ENCODE results near the gene GOLGA3. TPM values are rescaled to one million over a fixed set of nuclear protein-coding genes. Genes with fewer than 3 reads are reported as not detected.
"Not testable (repeated sequence)": the region's sequence is repeated elsewhere in the genome, so short reads cannot be mapped to it uniquely, and the experiment has no call there.

The GOLGA3 gene
- total and polyA plus RNA-seq, 5 experiments from 2014 or later, result 2.7 to 82.1 (median 18.1) TPM

DNA sequence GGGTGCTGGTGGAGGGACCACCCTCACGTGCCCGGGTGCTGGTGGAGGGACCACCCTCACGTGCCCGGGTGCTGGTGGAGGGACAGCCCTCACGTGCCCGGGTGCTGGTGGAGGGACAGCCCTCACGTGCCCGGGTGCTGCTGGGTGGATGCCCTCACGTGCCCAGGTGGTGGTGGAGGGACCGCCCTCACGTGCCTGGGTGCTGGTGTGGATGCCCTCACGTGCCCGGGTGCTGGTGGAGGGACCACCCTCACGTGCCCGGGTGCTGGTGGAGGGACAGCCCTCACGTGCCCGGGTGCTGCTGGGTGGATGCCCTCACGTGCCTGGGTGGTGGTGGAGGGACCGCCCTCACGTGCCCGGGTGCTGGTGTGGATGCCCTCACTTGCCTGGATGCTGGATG lies 28.4 kb upstream of the GOLGA3 start:
- H3K4me1 Mint-ChIP-seq, result peaks cover 0 to 22% (median 3%) of the 10 kb centered on the region in 4 donors
- H3K27me3 Mint-ChIP-seq, POLR2A ChIA-PET, H3K27ac Mint-ChIP-seq, ATAC-seq, DNase-seq, H3K9me3 Mint-ChIP-seq, H3K4me3 Mint-ChIP-seq: not testable (repeated sequence)
- peaks cover 10 to 84% (median 47%) of the 10 kb centered on the region in 3 donors for H3K36me3 Mint-ChIP-seq

DNA sequence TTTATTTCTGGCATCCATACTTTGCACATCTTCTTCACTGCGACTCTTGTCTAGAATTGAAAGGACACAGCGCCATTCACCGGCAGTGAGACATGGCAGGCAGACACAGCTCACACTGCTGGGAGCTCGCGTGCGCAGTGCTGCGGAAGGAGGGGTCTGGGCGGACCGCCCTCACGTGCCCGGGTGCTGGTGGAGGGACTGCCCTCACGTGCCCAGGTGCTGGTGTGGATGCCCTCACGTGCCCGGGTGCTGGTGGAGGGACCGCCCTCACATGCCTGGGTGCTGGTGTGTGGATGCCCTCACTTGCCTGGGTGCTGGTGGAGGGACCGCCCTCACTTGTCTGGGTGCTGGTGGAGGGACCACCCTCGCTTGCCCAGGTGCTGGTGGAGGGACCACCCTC lies 27.9 kb upstream of the GOLGA3 start:
- ATAC-seq (no peak), DNase-seq (no peak)
- Mint-ChIP-seq H3K4me3 (no peak overlapping the region), H3K9me3 (no peaks in the 10 kb centered on the region), H3K36me3 (peaks cover 10 to 84% (median 47%) of the 10 kb centered on the region in 3 donors), H3K27ac (no peak overlapping the region), H3K4me1 (peaks cover 0 to 22% (median 3%) of the 10 kb centered on the region in 4 donors), H3K27me3 (no peaks in the 10 kb centered on the region)
- POLR2A ChIA-PET, result interaction anchor here (0.8 to 0.9 kb wide), 2 partner anchors 9 to 17 kb away, joined by 3 to 4 read pairs; no protein-coding TSS in a partner anchor

DNA sequence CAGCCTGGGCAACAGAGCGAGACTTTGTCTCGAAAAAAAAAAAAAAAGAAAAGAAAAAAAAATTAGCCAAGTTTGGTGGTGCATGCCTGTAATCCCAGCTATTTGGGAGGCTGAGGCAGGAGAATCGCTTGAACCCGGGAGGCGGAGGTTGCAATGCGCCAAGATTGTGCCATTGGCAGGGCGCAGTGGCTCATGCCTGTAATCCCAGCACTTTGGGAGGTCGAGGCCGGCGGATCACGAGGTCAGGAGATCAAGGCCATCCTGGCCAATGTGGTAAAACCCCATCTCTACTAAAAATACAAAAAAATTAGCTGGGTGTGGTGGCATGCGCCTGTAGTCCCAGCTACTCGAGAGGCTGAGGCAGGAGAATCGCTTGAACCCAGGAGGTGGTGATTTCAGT lies 26.5 kb upstream of the GOLGA3 start:
- peaks cover 0 to 26% (median 2%) of the 10 kb centered on the region in 4 donors for H3K4me1 Mint-ChIP-seq
- peak overlapping the region in 1 of 10 donors; percentile 44 for H3K27ac Mint-ChIP-seq
- POLR2A ChIA-PET, result interaction anchor here (0.7 kb wide), 1 partner anchor 74 kb away, joined by 3 read pairs; no protein-coding TSS in a partner anchor
- H3K9me3 Mint-ChIP-seq, H3K27me3 Mint-ChIP-seq, H3K4me3 Mint-ChIP-seq, ATAC-seq, DNase-seq: not testable (repeated sequence)
- H3K36me3 Mint-ChIP-seq, result peaks cover 7 to 82% (median 44%) of the 10 kb centered on the region in 3 donors

DNA sequence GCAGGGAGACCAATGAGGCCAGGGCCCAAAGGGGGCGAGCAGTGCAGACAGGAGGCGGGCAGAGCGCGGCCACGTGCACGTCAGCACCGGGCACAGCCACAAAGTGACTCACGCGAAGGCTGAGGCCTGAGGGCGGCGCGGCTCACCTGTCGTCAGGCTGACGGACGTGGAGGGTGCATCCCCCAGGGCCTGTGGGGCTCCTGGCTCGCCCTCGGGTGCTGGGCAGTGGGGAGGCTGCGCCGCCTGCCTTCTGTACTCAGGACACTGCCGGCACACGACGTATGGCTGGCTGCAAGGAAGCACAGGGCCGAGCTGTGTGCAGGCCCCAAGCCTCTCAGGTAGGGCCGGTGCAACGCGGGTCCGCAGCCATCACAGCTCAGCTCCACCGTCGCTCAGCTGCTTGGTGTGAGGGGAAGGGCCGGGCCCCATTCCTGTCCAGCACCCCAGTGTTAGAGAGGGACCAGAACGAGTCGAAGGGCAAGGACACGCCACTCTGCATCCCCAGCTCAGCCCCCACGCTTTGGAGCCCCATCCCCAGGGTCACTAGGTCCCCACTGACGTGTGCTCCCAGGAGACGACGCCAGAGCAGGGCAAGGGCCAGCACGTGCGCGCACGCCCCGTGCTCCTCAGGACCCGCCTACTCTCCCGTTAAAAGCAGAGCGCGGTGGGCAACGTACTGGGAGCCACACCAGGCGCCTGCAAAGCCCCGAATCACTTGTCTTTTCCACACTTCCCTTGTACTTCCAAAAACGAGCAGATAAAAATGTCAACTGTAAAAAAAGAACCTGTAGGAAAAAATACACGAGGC lies 24.8 kb upstream of the GOLGA3 start:
- H3K27ac Mint-ChIP-seq, result peak overlapping the region in 1 of 10 donors; percentile 6
- H3K9me3 Mint-ChIP-seq, result no peaks in the 10 kb centered on the region
- DNase-seq (no peak), ATAC-seq (no peak)
- H3K4me1 Mint-ChIP-seq, result peaks cover 0 to 21% (median 1%) of the 10 kb centered on the region in 4 donors
- H3K4me3 Mint-ChIP-seq, result no peak overlapping the region
- no peaks in the 10 kb centered on the region for H3K27me3 Mint-ChIP-seq
- peaks cover 6 to 68% (median 37%) of the 10 kb centered on the region in 3 donors for H3K36me3 Mint-ChIP-seq
- POLR2A ChIA-PET, result no interaction called here

DNA sequence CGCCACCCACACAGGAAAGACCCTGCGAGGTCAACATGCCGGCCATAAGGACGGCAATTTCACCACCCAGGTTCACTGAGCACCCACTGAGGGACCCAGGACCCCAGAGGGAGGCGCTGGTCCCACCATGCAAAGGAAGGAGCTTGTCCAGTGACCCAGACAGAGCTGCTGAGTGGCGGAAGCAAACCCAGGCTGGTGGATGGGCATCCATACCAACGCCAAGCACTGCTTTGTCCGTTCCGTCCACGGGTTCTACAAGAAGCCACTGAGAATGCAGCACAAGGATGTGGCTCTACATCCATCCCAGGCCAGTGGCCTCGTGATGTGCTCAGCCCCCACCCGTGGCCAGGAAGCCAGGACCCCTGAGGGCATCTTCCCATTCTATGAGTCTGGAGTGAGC lies 23.8 kb upstream of the GOLGA3 start:
- POLR2A ChIA-PET, result interaction anchor here (1.1 kb wide), 1 partner anchor 24 kb away, joined by 4 read pairs; the partner anchor contains the start of gene GOLGA3
- Mint-ChIP-seq H3K27ac (peak overlapping the region in 2 of 10 donors; percentile 22 to 29), H3K36me3 (peaks cover 6 to 67% (median 32%) of the 10 kb centered on the region in 3 donors), H3K4me1 (peaks cover 3 to 29% (median 10%) of the 10 kb centered on the region in 4 donors), H3K9me3 (no peaks in the 10 kb centered on the region), H3K27me3 (no peaks in the 10 kb centered on the region), H3K4me3 (no peak overlapping the region)
- no peak for DNase-seq
- no peak for ATAC-seq

DNA sequence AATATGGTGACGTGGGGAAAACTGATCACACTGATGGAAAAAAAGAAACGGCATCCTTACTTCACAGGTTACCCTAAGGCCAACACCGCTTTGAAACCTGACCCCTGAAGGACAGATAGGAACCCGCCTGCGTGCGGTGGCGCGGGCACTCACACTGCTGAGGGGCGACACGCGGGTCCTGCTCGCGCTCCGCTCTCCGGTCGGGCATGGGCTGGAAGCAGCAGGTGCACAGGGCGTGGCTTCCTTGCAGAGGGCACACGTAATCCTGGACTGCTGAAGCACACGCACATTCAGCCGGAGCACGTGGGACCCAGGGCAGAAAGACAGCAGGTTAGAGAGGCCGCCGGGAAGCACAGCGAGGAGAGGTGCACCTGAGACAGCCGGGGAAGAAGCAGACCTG lies 22.8 kb upstream of the GOLGA3 start:
- H3K4me3 Mint-ChIP-seq, result no peak overlapping the region
- H3K27me3 Mint-ChIP-seq, result no peaks in the 10 kb centered on the region
- H3K4me1 Mint-ChIP-seq, result peaks cover 8 to 37% (median 19%) of the 10 kb centered on the region in 4 donors
- ATAC-seq, result no peak
- peak overlapping the region in 7 of 10 donors; percentile 2 to 83 (median 61) for H3K27ac Mint-ChIP-seq
- POLR2A ChIA-PET, result interaction anchor here (0.8 to 1.1 kb wide), 2 partner anchors 14 to 23 kb away, joined by 3 to 4 read pairs; partner anchors contain the start of gene GOLGA3
- no peak for DNase-seq
- peaks cover 6 to 72% (median 28%) of the 10 kb centered on the region in 3 donors for H3K36me3 Mint-ChIP-seq
- H3K9me3 Mint-ChIP-seq, result no peaks in the 10 kb centered on the region

DNA sequence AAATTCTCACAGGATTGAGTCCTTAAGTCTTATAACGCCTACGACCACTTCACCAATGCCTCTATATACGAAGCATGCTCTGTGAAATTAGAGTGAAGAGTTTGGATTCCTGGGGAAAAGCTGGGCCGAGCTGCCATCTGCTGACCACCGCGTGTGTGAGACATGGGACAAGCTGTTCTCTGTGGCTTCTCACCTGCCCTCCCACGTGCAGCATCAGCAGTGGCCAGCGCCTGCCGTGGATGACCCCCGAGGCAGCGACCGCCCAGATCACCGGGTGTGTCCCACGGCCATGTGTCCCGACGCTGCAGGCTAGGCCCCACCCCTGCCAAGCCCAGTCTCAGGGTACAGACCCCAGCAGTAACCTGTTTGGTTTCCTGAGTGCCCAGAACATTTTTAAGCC lies 21.6 kb upstream of the GOLGA3 start:
- peaks cover 10 to 36% (median 21%) of the 10 kb centered on the region in 4 donors for H3K4me1 Mint-ChIP-seq
- POLR2A ChIA-PET, result interaction anchor here (0.8 to 4.4 kb wide), 5 partner anchors 9 to 85 kb away, joined by 3 to 30 read pairs (median 4); no protein-coding TSS in a partner anchor
- H3K27ac Mint-ChIP-seq, result peak overlapping the region in 4 of 10 donors; percentile 15 to 56 (median 30)
- H3K4me3 Mint-ChIP-seq, result no peak overlapping the region
- DNase-seq (no peak), ATAC-seq (no peak)
- peaks cover 0 to 71% (median 23%) of the 10 kb centered on the region in 3 donors for H3K36me3 Mint-ChIP-seq
- H3K27me3 Mint-ChIP-seq, result no peaks in the 10 kb centered on the region
- no peaks in the 10 kb centered on the region for H3K9me3 Mint-ChIP-seq

DNA sequence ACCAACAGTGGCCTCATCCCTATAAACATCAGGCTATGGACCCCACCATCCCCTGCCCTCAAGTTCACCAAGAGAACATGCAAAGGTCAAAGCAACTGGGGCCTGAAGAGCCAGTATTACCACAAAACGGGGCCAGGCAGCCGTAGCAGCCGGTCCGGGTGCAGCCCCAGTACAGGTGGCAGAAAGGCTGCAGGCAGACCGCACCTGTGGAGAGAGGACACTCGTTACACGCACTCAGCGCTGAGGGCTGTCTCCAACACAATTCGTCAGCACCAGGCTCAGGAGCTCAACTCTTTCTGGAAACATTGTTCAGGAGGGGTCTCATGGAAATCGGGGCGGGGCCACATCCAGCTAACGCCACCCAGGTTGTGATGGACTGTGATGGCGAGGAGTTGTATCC lies 19.9 kb upstream of the GOLGA3 start:
- H3K4me1 Mint-ChIP-seq, result peaks cover 10 to 32% (median 21%) of the 10 kb centered on the region in 4 donors
- H3K9me3 Mint-ChIP-seq, result no peaks in the 10 kb centered on the region
- POLR2A ChIA-PET, result interaction anchor here (1.2 to 4.8 kb wide), 7 partner anchors 10 to 38 kb away, joined by 4 to 45 read pairs (median 27); partner anchors contain the start of genes CHFR and GOLGA3
- DNase-seq, result no peak
- peak overlapping the region in 5 of 10 donors; percentile 67 to 81 (median 77) for H3K4me3 Mint-ChIP-seq
- peaks cover 0 to 69% (median 18%) of the 10 kb centered on the region in 3 donors for H3K36me3 Mint-ChIP-seq
- H3K27ac Mint-ChIP-seq, result peak overlapping the region; percentile 86 to 97 (median 94)
- no peaks in the 10 kb centered on the region for H3K27me3 Mint-ChIP-seq
- no peak for ATAC-seq

DNA sequence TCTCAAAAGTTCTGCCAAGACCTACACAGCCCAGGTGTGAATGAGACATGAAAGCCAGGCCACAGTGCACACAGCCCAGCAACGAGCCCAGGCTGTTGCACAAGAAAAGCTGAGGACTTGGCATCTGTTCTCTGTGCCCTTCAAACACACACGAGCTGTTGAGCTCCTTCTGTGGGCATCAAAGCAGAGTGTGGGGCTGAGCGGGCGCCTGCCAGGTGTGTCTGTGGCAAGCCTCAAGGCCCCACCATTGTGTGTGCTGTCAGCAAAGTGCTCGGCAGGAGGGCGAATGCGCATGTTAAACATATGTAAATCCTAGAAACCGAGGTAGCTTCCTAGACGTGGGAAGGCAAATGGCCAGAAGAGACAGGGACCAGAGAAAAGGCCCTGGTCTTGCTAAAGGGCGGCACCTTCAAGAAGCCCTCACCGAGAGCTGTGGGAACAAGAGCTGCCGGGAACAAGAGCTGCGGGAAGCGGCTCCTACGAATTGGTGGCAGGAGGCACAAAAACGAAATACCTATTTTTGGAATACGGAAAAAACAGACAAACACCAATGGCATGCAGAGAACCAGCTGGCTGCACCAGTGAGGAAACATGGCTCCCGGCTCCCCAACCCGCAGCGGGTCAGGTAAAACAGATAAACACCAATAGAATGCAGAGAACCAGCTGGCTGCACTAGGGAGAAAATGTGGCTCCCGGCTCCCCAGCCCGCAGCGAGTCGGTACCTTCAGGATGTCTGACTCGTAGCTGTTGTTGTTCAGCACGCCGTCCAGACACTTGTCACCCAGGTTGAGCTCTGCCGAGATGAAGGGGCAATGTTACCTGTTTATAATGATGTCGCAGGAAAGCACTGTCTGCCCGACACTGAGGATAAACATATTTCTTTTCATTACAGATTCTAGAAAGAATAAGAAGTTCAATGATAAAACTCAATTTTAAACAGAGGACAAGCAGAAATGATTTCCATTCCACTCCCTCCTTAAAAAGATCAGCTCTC lies 19.0 kb upstream of the GOLGA3 start:
- POLR2A ChIA-PET, result interaction anchor here (0.5 to 4.8 kb wide), 13 partner anchors 9 to 74 kb away, joined by 3 to 45 read pairs (median 6); partner anchors contain the start of genes CHFR and GOLGA3
- Mint-ChIP-seq H3K4me1 (peaks cover 10 to 32% (median 21%) of the 10 kb centered on the region in 4 donors), H3K27me3 (no peaks in the 10 kb centered on the region), H3K9me3 (no peaks in the 10 kb centered on the region), H3K36me3 (peaks cover under 1 to 68% (median 14%) of the 10 kb centered on the region in 3 donors), H3K27ac (peak overlapping the region; percentile 86 to 97 (median 94)), H3K4me3 (peak overlapping the region; percentile 32 to 81 (median 70))
- DNase-seq (peak; percentile 16 to 82 (median 60)), ATAC-seq (peak; percentile 96 to 99)

DNA sequence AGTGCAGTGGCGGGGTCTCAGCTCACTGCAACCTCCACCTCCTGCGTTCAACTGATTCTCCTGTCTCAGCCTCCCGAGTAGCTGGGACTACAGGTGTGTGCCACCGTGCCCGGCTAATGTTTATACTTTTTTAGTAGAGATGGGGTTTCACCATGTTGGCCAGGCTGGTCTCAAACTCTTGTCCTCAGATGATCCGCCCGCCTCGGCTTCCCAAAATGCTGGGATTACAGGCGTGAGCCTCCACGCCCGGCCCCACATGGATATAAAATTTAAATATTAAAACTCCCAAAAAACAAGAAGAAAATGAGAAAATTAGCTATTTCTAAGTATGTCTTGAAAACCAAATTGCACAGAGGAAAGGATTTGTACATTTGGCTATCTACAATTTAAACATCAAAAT lies 16.0 kb upstream of the GOLGA3 start:
- H3K27me3 Mint-ChIP-seq, H3K9me3 Mint-ChIP-seq, ATAC-seq, DNase-seq, H3K4me3 Mint-ChIP-seq: not testable (repeated sequence)
- Mint-ChIP-seq H3K27ac (peak overlapping the region in 2 of 10 donors; percentile 0 to 31), H3K36me3 (peaks cover 4 to 71% (median 18%) of the 10 kb centered on the region in 3 donors), H3K4me1 (peaks cover 12 to 35% (median 21%) of the 10 kb centered on the region in 4 donors)
- POLR2A ChIA-PET, result interaction anchor here (2.3 to 4.8 kb wide), 2 partner anchors 10 to 11 kb away, joined by 15 to 45 read pairs; no protein-coding TSS in a partner anchor

DNA sequence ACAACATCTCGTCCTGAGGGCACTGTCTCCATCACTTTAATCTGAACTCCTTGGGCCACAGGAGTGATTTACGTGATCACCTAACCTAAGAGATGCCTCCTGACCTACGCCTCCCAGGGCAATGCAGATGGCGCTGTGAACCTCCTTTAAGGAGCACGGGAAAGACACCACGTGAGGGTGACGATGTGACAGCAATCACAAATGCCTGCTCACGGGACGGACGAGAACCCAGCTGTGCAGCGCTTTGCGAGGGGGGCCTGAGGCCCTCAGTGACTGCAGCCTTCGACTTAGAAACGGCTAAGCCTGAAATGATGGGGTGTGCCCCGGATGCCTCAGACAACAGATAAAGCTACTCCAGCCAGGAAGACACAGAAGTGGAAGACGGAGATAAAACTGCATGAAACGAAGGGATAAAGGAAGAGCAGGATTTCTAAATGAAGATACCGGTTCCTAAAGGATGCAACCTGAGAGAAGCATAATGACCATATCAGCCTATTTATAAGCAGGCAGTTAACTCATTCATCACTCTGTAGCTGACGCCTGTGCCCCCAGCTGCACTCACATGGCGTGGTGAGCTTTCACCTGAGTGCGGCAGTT lies 13.9 kb upstream of the GOLGA3 start:
- Mint-ChIP-seq H3K27ac (peak overlapping the region in 4 of 10 donors; percentile 43 to 87 (median 70)), H3K36me3 (peaks cover 4 to 67% (median 22%) of the 10 kb centered on the region in 3 donors), H3K27me3 (no peaks in the 10 kb centered on the region), H3K4me1 (peaks cover 10 to 36% (median 21%) of the 10 kb centered on the region in 4 donors), H3K9me3 (no peaks in the 10 kb centered on the region), H3K4me3 (no peak overlapping the region)
- POLR2A ChIA-PET, result interaction anchor here (0.8 to 2.3 kb wide), 2 partner anchors 8 to 14 kb away, joined by 4 to 15 read pairs; partner anchors contain the start of gene GOLGA3
- no peak for DNase-seq
- ATAC-seq, result no peak

Measured in naive thymus-derived CD8-positive, alpha-beta T cell (primary cell).